Calu3 (cell line): ENCODE measurements around the gene ZBED2. TPM values are rescaled to one million over a fixed set of nuclear protein-coding genes. Genes with fewer than 3 reads are reported as not detected.

Experiments
- BruUV-seq: library from RNA; stranded (reverse); fragments of 400-500 nt; replicated peaks from 2 replicates; lab custom pipeline; 2021; lab: Mats Ljungman, UMichigan
- CTCF ChIA-PET: fragments of 300-600 bp; sonication (Branson Sonifier 250); formaldehyde crosslinking; loops from one replicate; lab custom pipeline; 2022; ENCODE audit warnings: antibody characterized with exemption; lab: Charles Lee
- DNase-seq: peaks from one replicate; pipeline ENCODE4 v3.0.0; 2022
- H3K27ac Mint-ChIP-seq: one replicate; pipeline ENCODE4 v1.8.0; 2022; ENCODE audit warnings: mixed read lengths; ENCODE audit not compliant: unreplicated experiment
- H3K27me3 Mint-ChIP-seq: one replicate; pipeline ENCODE4 v1.8.0; 2022; ENCODE audit warnings: mixed read lengths; ENCODE audit not compliant: unreplicated experiment
- H3K36me3 Mint-ChIP-seq: one replicate; pipeline ENCODE4 v1.8.0; 2022; ENCODE audit warnings: mild to moderate bottlenecking, moderate library complexity, mixed read lengths; ENCODE audit not compliant: insufficient read depth, unreplicated experiment
- H3K4me1 Mint-ChIP-seq: one replicate; pipeline ENCODE4 v1.8.0; 2022; ENCODE audit warnings: mild to moderate bottlenecking, low read depth, mixed read lengths; ENCODE audit not compliant: unreplicated experiment
- H3K4me3 Mint-ChIP-seq: one replicate; pipeline ENCODE4 v1.8.0; 2022; ENCODE audit warnings: mild to moderate bottlenecking, low read depth, moderate library complexity, mixed read lengths; ENCODE audit not compliant: unreplicated experiment
- H3K9me3 Mint-ChIP-seq: one replicate; pipeline ENCODE4 v1.8.0; 2022; ENCODE audit warnings: low read depth, mixed read lengths; ENCODE audit not compliant: unreplicated experiment
- CTCF ChIP-seq: fragments of 200-600 bp; IDR thresholded peaks from one replicate; pipeline ENCODE4 v1.8.0; 2022; ENCODE audit warnings: antibody characterized with exemption; ENCODE audit not compliant: unreplicated experiment
- intact Hi-C: fragments of 100-400 bp; cut with micrococcal nuclease; formaldehyde crosslinking; loops from one replicate; pipeline ENCODE4 v1.10.0; 2022; ENCODE audit not compliant: unreplicated experiment
- total RNA-seq: library from RNA; stranded (reverse); gene quantifications from 2 replicates; pipeline ENCODE4 v1.2.3, GENCODE V29; 2022

Gene ZBED2
- total RNA-seq, 1 experiment from 2014 or later, result 0.24 TPM

- intact Hi-C loops, result no loop called here
- no peak for TF ChIP-seq CTCF
- CTCF ChIA-PET, result no interaction called here
- peaks cover 9% of the 10 kb centered on the region for H3K4me1 Mint-ChIP-seq
- no peak overlapping the region for H3K4me3 Mint-ChIP-seq
- DNase-seq, result no peak
- no TSS peak for BruUV-seq
- H3K27ac Mint-ChIP-seq, result no peak overlapping the region
- no peaks in the 10 kb centered on the region for H3K27me3 Mint-ChIP-seq
- H3K36me3 Mint-ChIP-seq, result no peaks in the 10 kb centered on the region
- H3K9me3 Mint-ChIP-seq, result no peaks in the 10 kb centered on the region
These were observed 9.0 kb upstream of the ZBED2 start for GRCh38 chr3:111604119-111604518.

GRCh38 chr3:111603679-111604078 lies 8.5 kb upstream of the ZBED2 start:
- no peak for TF ChIP-seq CTCF
- intact Hi-C loops, result no loop called here
- CTCF ChIA-PET, result no interaction called here

GRCh38 chr3:111601810-111602209 lies 6.7 kb upstream of the ZBED2 start:
- H3K4me3 Mint-ChIP-seq, result no peak overlapping the region
- CTCF ChIA-PET, result interaction anchor here (1.2 kb wide), 1 partner anchor 11 kb away, joined by 5 read pairs; no protein-coding TSS in a partner anchor
- no peaks in the 10 kb centered on the region for H3K36me3 Mint-ChIP-seq
- no TSS peak for BruUV-seq
- TF ChIP-seq CTCF, result no peak
- no peaks in the 10 kb centered on the region for H3K27me3 Mint-ChIP-seq
- no peak overlapping the region for H3K27ac Mint-ChIP-seq
- no peaks in the 10 kb centered on the region for H3K9me3 Mint-ChIP-seq
- peak; percentile 25 for DNase-seq
- intact Hi-C loops, result no loop called here
- peaks cover 9% of the 10 kb centered on the region for H3K4me1 Mint-ChIP-seq

More at GRCh38 chr3:111603679-111604078, 8.5 kb upstream of the ZBED2 start:
- no peaks in the 10 kb centered on the region for H3K27me3 Mint-ChIP-seq
- no peak for DNase-seq
- no peaks in the 10 kb centered on the region for H3K9me3 Mint-ChIP-seq
- no peaks in the 10 kb centered on the region for H3K36me3 Mint-ChIP-seq
- BruUV-seq, result no TSS peak
- peaks cover 9% of the 10 kb centered on the region for H3K4me1 Mint-ChIP-seq
- no peak overlapping the region for H3K27ac Mint-ChIP-seq
- no peak overlapping the region for H3K4me3 Mint-ChIP-seq

- Mint-ChIP-seq H3K27me3 (no peaks in the 10 kb centered on the region), H3K9me3 (no peaks in the 10 kb centered on the region), H3K4me1 (peaks cover 21% of the 10 kb centered on the region), H3K4me3 (no peak overlapping the region), H3K27ac (no peak overlapping the region), H3K36me3 (peaks cover 6% of the 10 kb centered on the region)
- no peak for TF ChIP-seq CTCF
- CTCF ChIA-PET, result no interaction called here
- no peak for DNase-seq
- intact Hi-C loops, result no loop called here
- BruUV-seq, result no TSS peak
These were observed 3.4 kb upstream of the ZBED2 start for GRCh38 chr3:111598552-111598951.
